Esophagus muscularis mucosa (tissue), 4 donors: ENCODE measurements around the gene KREMEN1.

ENCODE experiments used
- CTCF ChIP-seq, 3 experiments: fragments of 200-600 bp in 2 of 3; fragments of 450-650 bp in 1 of 3; sonication (generic) in 2 of 3; IDR thresholded peaks; one replicate each; pipeline ENCODE4 v1.5.1; 2017 to 2019; ENCODE audit warnings: antibody characterized with exemption in 3 of 3, mild to moderate bottlenecking in 2 of 3, moderate library complexity in 1 of 3
- EP300 ChIP-seq: sonication (generic); formaldehyde crosslinking; IDR thresholded peaks from one replicate; pipeline ENCODE4 v1.6.1; 2017; ENCODE audit warnings: antibody characterized with exemption
- POLR2A ChIP-seq: fragments of 450-650 bp; IDR thresholded peaks from one replicate; pipeline ENCODE4 v1.6.1; 2017; ENCODE audit warnings: antibody characterized with exemption, moderate library complexity, mild to moderate bottlenecking, low read depth
- POLR2AphosphoS5 ChIP-seq, 2 donors: sonication (generic); formaldehyde crosslinking; IDR thresholded peaks; one replicate each; pipeline ENCODE4 v1.6.1; 2017; ENCODE audit warnings: antibody characterized with exemption in 2 of 2

- TF ChIP-seq POLR2A (no peak), CTCF (IDR thresholded peaks at IDR 0.05) (no peak), POLR2AphosphoS5 (IDR thresholded peaks at IDR 0.05) (no peak), EP300 (no peak)
These were observed 449 bp upstream of the KREMEN1 start for GRCh38 chr22:29072193-29072978.
